Ovary (tissue), 3 donors: ENCODE results near the gene RGS12.

Source experiments
- CTCF ChIP-seq, 3 donors: fragments of 450-650 bp in 2 of 3; fragments of 200-600 bp in 1 of 3; IDR thresholded peaks; one replicate each; pipeline versions ENCODE4 v1.5.1 to v1.8.0; 2016 to 2022; ENCODE audit warnings: antibody characterized with exemption in 3 of 3, mild to moderate bottlenecking in 1 of 3
- EP300 ChIP-seq: sonication (generic); formaldehyde crosslinking; IDR thresholded peaks from one replicate; pipeline ENCODE4 v1.6.1; 2017; ENCODE audit warnings: antibody characterized with exemption
- donor health status: DM: no; HTN: no; CAD: no.

- TF ChIP-seq CTCF (IDR thresholded peaks at IDR 0.05), result no peak
- no peak for TF ChIP-seq EP300
These were observed 12.2 kb downstream of the RGS12 start for GRCh38 chr4:3304831-3305609.
